GM19023 (cell line): ENCODE results near the gene EPB41L3.
"Not testable (repeated sequence)": the region's sequence is repeated elsewhere in the genome, so short reads cannot be mapped to it uniquely, and the experiment has no call there.

ENCODE experiments used
- ATAC-seq: cut with Tn5 transposase; IDR thresholded peaks from one replicate; pipeline ENCODE4 v1.9.1; 2021; ENCODE audit warnings: mild to moderate bottlenecking, moderate library complexity; ENCODE audit not compliant: unreplicated experiment

EPB41L3 gene

DNA sequence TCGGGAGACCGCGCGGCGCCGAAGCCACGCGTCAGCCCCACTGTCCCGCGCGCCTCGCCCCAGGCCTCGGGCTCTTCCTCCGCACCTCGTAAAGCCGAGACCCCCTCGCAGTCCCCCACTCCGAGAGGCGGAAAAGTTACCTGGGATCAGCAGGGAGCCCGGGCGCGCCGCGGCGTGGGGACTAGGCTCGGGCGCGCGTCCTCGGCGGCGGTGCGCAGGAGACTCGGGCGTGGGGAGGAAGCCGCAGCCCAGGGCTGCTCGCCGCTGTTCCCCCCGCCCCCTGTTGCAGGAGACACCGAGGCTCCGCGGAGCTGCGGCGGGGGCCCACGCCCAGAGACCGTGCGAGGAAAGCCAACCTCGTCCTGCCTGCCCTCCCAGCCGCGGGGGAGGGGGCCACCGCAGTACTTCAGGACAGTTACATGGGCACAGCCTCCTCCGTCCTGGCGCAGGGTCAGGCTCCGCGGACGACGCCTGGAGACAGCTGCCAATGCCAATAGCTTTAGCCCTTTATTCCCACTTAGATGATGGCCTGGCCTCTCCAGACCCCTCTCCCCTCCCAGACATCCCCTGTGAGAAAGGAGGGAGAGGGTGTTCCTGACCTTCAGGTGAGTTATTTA is at the start of gene EPB41L3:
EPB41L3 (minus strand) TSS at position 225 of the 617 bp plus-strand sequence. CDS start 54,814 bp downstream, outside the sequence.
- ATAC-seq: no peak

DNA sequence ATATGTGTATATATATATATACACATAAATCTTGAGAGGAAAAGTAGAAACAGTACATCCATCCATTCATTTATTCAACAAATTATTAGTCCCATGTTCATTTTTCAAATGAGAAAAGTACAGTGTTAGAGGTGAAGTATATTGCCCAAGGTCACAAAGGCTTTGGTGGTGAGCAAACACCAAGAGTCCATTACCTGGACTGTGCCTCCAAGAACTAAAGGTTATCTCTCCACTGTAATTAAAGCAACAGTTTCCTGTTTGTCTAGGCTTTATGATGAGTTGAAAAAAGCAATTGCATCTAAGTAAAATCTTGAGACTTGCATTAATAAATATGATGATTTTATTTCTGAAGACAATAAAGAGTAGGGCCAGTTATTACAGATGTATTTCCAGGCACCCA is 44.7 kb upstream of the EPB41L3 start:
- no peak for ATAC-seq

DNA sequence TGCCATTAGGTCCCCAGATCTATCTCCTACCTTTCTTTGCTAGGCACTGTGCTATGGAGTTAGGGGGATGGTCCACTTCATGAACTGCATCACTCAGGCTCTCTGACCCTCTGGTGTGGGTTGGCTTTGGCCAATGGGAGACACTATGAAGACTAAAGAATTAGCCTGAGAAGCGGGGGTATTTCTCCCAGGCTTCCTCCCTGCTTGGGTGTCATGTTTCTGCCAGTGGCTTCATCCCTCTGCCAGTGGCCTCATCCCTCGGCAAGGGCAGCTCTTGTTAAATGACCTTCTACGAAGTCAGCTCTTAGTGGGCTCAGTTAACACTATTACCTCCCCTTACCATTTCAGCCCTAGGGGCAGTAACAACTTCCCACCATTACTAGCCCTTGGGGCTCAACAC is 41.9 kb upstream of the EPB41L3 start:
- no peak for ATAC-seq

DNA sequence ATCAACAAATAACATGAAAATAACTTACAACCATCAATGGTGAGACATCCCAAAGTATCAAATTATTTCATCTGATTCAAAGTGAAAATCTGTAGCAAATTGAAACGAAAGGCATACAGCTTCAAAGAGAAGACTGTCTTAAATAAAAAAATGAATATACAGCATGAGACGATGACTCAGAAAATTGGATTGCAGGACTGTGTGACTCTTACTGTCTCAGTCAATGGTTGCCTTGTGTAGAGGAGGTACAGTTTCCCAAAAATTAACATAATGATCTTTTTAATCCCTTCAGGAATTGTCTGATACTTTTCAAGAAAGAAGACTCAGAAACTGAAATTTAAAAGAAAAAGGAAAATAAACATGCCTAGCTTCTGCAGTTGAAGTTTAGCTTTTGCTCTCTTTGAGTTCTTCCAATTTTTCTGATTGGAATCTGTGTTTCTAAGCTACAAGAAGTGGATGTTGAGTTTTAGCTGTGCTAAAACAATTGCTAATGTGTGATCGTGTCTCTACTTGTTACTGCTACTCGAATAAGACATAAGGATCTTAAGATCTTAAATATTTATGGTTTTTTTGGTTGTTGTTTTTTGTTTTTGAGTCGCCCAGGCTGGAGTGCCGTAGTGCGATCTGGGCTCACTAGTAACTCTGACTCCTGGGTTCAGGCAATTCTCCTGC is 41.1 kb upstream of the EPB41L3 start:
- no peak for ATAC-seq

DNA sequence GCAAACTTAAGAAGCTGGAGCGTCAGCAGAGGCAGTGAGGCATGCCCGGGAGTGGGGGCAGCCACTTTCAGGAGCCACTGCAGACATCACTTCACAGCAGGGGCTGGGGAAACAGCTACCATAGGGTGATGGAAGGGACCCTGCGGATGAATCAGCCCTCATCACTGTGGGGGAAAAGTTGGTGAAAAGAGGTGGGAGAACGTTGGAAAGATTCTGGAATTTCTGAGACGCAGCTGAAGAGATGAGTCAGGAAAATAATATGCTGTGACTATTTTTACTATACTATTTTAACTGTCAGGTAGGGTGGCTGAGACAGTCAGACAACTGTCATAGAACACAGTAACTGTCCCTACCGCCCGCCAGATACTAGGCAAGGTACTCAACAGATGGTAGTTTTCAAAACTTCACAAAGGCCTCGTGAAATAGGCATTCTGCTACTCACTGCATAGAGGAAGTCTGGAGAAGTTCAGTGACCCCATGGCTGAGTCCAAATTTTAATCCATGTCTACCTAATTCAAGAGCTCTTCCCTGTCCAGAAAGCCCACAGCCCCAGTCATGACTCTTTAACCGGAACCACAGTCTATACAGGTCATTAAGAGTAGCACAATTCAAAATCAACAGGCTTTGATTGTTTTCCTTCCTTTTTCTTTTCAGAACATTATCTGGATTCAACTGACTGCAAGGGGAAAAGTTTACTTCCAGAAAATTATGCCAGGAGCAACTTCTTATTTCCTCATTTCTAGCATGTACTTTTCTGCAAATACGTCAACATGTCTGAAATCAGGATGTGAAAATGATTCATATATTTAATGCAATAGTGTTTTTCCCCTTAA is 39.3 kb upstream of the EPB41L3 start:
- ATAC-seq: no peak

DNA sequence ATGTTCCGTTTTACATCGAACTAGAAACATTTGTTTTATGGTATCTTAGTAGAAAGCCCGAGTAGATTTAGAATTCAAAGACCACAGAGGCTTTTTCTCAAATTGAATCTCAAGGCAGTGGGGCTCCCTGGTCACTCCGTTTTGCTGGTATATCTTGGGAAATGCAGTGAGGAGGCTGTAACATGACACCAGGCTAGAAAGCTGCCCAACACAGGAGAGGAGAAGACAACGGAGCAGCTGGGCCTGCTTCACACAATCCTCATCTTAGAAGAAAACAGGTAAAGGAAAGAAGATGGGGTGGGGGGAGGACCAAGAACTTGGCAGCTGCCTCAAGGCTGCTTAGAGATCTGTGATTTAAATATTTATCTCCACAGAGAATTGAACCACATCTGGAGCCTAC is 38.3 kb upstream of the EPB41L3 start:
- ATAC-seq: no peak

DNA sequence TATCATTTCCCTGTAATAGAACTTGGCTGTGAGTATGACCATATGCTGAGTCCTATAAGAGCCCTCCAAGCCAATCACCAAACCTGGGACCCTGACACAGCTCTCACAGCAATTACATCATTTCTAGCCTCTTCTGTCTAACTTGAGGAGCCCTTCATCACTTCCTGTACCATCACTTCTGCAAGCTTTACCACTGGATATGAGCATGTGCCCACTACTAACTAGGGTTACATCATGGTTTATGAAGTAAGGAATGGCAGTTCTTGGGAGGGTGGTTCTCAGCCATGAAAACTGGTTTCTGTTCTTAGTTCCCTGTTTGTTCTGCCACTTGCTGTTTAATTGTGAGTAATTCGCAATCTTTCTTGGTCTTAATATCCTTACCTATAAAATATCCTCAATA is 31.0 kb upstream of the EPB41L3 start:
- ATAC-seq: no peak

DNA sequence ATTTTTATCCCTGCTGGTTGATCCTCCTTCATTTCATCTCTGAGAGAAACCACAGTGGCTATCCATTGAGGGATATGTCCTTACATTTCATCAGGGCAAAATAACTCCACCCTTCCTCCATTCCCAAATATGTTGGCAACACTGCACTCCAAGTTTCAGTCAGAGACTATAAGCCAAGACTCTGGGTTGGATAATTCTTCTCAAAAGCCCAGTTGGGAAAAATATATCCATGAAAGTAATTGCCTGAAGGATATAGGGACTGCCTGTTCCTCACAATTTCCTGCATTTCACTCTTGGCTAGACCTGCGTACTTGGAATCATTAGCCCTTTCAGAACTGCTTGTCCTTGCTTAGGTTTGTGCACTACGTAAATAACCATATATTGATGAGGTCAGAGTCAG is 27.9 kb upstream of the EPB41L3 start:
- no peak for ATAC-seq

DNA sequence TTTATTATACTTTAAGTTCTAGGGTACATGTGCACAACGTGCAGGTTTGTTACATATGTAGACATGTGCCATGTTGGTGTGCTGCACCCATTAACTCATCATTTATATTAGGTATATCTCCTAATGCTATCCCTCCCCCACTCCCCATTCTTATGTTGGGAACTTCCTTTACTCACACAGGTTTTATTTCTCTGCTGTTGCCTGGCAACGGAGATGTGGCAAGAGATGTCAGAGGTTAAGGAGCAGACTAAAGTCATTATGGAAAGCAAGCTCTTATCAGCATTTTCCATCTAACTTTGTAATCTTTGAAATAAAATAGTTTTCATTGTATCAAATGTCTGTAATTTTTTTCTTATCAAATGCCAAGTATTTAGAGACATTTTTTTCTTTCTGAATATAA is 26.8 kb upstream of the EPB41L3 start:
- not testable (repeated sequence) for ATAC-seq

DNA sequence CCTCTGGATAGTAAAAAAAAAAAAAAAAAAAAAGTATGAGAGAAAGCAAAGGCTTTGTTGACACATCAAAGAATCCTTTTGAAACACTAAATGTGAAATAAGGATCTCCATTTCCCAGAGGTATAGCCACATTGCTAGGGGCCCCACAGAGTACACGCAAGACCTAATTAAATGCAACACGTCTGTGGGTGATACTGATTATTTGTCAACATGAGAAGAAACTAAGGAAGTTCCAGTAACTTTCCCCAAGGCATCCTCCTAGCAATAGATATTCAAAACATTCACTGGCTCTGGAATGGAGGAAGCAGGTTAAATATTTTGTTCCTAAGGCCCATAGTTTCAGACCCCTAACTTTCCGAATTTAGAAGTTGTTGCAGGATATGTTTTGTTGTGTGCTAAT is 24.6 kb upstream of the EPB41L3 start:
- ATAC-seq: no peak

DNA sequence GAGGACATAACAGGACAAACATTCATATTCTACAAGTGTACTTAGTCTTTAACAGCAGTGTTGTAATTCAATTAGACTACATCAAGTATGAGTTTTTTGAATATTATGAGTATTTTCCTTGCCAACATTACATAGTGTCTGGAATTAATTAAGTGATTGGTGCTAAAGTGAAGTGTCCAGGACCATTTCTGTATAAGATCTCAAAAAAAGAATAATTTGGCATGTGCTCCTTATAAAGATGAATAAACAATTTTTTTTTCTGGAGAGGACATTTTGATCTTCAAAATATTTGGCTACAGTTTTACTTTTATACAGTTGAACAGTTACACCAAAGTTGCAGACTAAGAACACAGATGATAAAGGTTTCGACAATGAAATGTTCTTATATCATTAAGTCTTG is 15.1 kb upstream of the EPB41L3 start:
- no peak for ATAC-seq

DNA sequence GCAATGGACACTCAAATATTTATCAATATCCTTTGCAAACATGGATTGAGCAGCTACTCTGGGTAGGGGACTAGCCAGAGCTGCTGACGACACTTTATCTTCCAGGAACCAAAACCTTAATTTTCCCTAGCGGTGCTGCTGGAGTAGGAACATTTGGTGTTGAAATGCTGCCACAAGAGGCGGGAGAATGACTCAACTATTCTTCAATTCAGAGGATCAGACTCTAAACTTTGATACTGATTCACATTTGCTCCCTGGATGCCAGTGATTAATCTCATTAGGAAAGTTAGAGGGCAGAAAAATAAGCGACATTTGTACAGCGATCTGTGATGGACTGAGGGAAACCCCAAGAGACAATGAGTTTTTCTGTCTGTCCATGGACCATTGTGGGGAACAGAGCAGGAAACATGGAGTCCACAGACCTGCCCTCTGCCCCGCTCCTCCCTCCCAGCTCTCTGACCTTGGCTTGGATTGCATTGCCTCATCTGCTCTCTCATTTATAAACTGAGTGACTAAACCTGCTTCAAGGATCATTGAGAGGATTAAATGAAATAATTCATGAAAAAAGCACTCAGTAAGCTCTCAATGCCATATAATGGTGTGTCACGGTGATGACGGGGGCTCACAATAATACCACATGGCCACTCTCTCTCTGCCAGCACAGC is 12.6 kb upstream of the EPB41L3 start:
- no peak for ATAC-seq

DNA sequence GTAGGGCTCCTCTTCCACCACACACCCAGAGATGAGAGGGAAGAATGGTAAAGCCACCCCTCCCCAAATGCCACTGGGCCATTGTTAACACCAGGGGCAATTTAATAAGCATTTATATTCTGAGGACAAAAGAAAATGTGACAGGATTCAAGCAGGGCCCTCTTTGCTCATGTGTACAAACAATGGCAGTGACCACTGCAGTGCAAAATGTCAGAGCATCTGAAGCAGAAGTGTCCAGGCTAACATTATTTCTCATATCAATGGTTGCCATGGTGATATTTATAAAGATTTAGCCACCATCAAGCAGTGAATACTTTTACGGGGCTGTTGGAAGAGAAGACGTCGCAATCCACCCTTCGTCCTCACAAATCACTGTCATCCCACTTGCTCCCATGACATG is 10.8 kb upstream of the EPB41L3 start:
- ATAC-seq: no peak

DNA sequence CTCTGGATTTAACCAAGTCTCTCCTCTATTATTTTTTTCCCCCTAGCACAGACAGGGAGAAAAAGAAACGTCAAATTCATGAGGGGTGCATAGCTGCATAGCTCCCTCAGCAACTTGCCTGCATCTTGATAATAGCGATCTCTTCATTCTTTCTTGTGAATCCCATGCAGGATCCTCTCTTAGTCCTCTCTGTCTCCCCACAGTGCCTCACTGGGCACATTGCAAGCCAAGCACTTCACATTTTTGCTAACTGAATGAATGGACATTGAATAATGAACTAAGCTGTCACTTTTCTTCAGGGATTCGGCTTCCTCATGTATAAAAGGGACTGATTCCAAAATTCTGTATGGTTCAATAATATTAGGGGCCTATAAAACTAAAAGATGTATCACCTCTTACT is 2.9 kb upstream of the EPB41L3 start:
- ATAC-seq: no peak

DNA sequence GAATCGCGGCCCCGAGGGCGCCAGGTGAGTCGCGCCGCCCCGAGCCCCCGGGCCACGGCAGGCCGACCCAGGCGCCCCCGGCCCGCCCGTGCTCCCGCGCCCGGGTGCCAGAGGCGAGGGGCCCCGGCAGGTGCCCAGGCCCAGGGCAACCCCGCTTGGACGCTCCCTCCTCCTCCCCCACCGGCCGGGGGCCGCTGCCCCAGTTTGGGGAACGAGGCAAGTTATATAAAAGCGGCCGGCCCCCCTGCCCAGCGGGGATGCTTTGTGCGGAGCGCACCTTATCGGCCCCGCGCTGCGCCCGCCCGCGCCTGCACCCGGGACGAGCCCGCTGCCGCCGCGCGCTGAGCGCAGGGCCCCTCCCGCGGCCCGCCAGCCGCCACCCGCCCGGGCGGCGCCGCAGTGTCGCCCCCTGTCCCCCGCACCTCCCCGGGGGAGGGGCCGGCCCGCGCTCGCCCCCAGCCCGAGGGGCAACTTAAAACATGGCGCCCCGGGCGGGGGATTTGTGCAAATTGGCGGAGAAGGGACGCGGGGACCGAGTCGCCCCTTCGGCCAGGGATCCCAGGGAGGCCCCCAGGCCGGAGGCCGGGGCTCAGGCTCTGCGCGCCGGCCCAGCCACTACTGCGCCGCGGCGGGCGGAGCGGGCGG is 639 bp downstream of the EPB41L3 start:
- ATAC-seq: no peak

DNA sequence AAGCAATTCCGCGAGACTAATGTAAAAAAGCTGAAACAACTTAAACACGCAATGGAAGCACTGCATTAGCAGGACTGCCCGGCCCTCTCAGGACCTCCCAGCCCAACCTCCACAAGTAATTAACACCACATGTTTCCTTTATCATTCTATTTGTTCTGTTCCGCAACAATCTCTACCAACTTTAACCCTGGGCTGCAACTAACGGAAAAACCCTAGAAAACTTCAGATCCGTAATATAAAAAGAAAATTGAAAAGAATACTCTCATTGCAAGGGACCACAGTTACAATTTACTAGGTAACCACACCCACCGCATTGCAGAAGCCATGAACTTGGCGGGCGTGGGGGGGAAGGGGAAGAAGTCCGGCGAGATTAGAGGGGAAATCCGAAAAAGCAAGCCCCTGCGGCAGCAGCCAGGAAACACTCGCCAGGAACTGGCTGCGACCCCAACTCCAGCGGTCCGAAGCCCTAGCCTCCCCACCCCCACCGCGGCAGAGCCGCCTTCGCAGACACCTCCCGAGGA is 1.2 kb downstream of the EPB41L3 start:
- no peak for ATAC-seq

DNA sequence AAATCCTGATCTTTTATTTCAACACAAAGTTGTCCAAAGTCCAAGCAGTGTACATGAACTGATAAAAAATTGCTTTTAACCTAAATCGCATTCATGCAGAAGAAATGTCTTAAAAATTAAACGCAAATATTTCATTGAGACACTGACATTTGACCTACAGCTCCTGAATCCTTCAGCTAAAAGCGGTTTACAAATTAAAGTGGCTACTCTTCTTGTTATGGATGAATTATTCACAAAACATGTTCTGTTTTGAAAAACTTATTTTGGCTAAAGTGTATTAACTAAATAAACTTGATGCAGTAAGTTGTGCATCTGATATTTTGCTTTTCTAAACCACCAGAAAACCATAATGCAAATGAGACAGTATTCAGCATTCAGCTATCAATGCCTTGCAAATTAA is 2.2 kb downstream of the EPB41L3 start:
- ATAC-seq: no peak

DNA sequence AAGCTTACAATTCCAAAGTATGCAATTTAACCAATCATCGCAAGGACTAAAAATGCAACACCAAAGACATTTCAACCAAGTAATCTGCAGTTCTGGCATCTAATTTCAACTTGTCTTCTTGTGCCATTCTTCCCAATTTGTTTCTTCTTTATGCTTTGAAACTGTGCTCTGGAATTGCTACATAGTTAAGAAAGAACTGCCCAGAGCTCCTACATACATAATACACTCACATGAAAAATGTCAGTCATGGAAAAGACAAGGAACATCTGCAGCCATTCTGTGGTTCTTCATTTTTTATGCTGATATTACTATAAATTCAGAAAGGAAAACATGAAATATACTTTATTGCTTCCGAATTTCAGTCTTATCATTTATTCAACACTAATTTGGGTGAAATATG is 4.4 kb downstream of the EPB41L3 start:
- ATAC-seq: no peak

DNA sequence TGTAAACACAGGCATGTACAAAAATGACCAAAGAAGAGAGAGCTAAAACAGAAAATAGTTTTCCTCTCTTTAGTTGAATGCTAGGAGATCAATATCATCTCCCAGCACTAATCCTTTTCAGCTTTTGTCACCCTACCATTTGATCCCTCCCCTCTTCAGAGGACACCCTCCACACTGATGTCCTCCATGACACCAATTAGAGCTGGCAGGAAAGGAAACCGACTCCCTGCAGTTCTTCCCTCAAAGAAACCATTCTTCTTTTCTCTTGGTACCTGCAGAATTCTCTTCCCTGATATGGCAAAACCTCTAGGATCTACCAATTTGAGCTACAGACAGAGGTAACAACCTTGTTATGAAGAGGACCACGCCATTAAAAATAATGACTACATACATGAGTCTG is 5.3 kb downstream of the EPB41L3 start:
- no peak for ATAC-seq

DNA sequence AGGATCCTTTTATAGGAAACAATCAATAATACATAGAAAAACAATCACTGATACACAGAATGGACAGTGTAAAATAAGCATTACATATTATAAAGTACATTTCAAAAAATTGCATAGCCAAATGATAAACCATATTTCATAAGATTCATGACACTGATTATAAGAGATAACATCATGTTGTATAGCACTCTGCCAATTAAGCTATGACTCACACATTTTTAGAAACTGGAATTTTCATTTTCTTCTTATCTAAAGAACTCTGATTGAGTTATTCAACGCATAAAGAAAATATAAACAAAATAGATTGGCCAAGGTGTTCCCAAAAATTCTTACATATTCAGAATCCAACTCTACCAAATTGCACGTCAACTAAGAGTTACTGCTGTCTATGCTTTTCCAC is 5.9 kb downstream of the EPB41L3 start:
- no peak for ATAC-seq

DNA sequence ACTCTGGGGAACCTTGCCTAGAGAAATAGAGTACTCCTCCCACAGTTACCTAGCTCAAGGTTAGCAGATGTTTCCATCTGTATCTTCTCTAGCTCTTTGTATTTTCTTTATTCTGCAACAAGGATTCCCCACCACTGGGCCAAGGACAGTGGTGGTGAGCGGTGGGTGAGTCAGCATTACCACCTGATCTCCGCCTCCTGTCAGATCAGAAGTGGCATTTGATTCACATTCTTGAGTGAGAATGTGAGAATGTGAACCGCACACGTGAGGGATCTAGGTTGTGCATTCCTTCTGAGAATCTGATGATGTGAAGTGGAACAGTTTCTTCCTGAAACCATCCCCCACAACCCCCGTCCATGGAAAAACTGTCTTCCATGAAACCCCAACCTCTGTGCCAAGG is 9.0 kb downstream of the EPB41L3 start:
- ATAC-seq: no peak
